Keratinocyte (primary cell): ENCODE measurements around the gene SNX19.

Experiments
- CTCF ChIP-seq, 3 experiments: IDR thresholded peaks in 1 of 3; conservative IDR thresholded peaks in 1 of 3; optimal IDR thresholded peaks in 1 of 3; 2 replicates in 2 of 3; 3 replicates in 1 of 3; pipeline versions ENCODE3 to v1.5.1; 2011; ENCODE audit warnings: low read length in 3 of 3, mild to moderate bottlenecking in 3 of 3, moderate library complexity in 2 of 3, control low read depth in 1 of 3, inconsistent platforms in 1 of 3; ENCODE audit not compliant: insufficient read depth in 2 of 3; ENCODE audit errors: extremely low read depth in 1 of 3
- EZH2 ChIP-seq: IDR thresholded peaks from one replicate; pipeline ENCODE4 v1.6.1; 2012; ENCODE audit warnings: inconsistent platforms, mild to moderate bottlenecking, low read length, moderate library complexity

GRCh38 chr11:130868721-130869390 lies 47.4 kb downstream of the SNX19 start:
- no peak for TF ChIP-seq CTCF (optimal IDR thresholded peaks at IDR 0.05 in 1 of 3, IDR thresholded peaks at IDR 0.05 in 1 of 3, conservative IDR thresholded peaks at IDR 0.05 in 1 of 3; ENCODE audit: extremely low read depth in 1 of 3, insufficient read depth in 2 of 3, low read length in 3 of 3)
- TF ChIP-seq EZH2: no peak
